Endodermal cell (in vitro differentiated cells): ENCODE results near the gene MAST2. TPM values are rescaled to one million over a fixed set of nuclear protein-coding genes. Genes with fewer than 3 reads are reported as not detected.
A peak's percentile ranks its signal among the peaks of the same experiment; 100 is the strongest.
"Not testable (repeated sequence)": the region's sequence is repeated elsewhere in the genome, so short reads cannot be mapped to it uniquely, and the experiment has no call there.

Experiments used
- DNase-seq: peaks from one replicate; pipeline ENCODE4 v3.0.0-alpha.2; 2017
- H3K27ac ChIP-seq: 2 replicates; pipeline ENCODE4 v1.5.1; 2013; ENCODE audit warnings: mild to moderate bottlenecking, low read depth, low read length, moderate library complexity
- H3K27me3 ChIP-seq: 2 replicates; pipeline ENCODE4 v1.6.1; 2013; ENCODE audit warnings: mild to moderate bottlenecking, low read length, moderate library complexity; ENCODE audit not compliant: insufficient read depth, control insufficient read depth, poor library complexity, severe bottlenecking
- H3K36me3 ChIP-seq: 2 replicates; pipeline ENCODE4 v1.7.0; 2013; ENCODE audit warnings: mild to moderate bottlenecking, low read length, moderate library complexity; ENCODE audit not compliant: control insufficient read depth, insufficient read depth
- H3K4me1 ChIP-seq: one replicate; pipeline ENCODE4 v1.7.0; 2013; ENCODE audit warnings: low read length; ENCODE audit not compliant: control insufficient read depth, insufficient read depth
- H3K4me3 ChIP-seq: 2 replicates; pipeline ENCODE4 v1.5.1; 2013; ENCODE audit warnings: mild to moderate bottlenecking, low read length, moderate library complexity
- H3K9ac ChIP-seq: 2 replicates; pipeline ENCODE4 v1.6.1; 2013; ENCODE audit warnings: mild to moderate bottlenecking, low read length, moderate library complexity; ENCODE audit not compliant: poor library complexity, severe bottlenecking; ENCODE audit errors: extremely low read depth
- H3K9me3 ChIP-seq: 2 replicates; pipeline ENCODE4 v1.6.1; 2013; ENCODE audit warnings: mild to moderate bottlenecking, low read length, moderate library complexity; ENCODE audit not compliant: control insufficient read depth
- H3K27ac Mint-ChIP-seq: 2 replicates; pipeline ENCODE4 v1.8.0; 2020; ENCODE audit warnings: mixed read lengths
- H3K27me3 Mint-ChIP-seq: 2 replicates; pipeline ENCODE4 v1.8.0; 2021; ENCODE audit warnings: mild to moderate bottlenecking, mixed read lengths; ENCODE audit not compliant: insufficient read depth
- H3K36me3 Mint-ChIP-seq: 2 replicates; pipeline ENCODE4 v1.8.0; 2020; ENCODE audit warnings: low read depth, mixed read lengths
- H3K4me1 Mint-ChIP-seq: 2 replicates; pipeline ENCODE4 v1.8.0; 2020; ENCODE audit warnings: mixed read lengths
- H3K4me3 Mint-ChIP-seq: 2 replicates; pipeline ENCODE4 v1.8.0; 2020; ENCODE audit warnings: mild to moderate bottlenecking, moderate library complexity, mixed read lengths
- H3K9me3 Mint-ChIP-seq: 2 replicates; pipeline ENCODE4 v1.8.0; 2020; ENCODE audit warnings: mild to moderate bottlenecking, mixed read lengths
- WGBS, 2 experiments: methylation state at CpG; one replicate each; pipeline versions ENCODE4 v1.1.5 to v1.1.7; 2013; ENCODE audit warnings: missing lambda C conversion rate in 2 of 2, mixed read lengths in 1 of 2; ENCODE audit not compliant: insufficient coverage in 1 of 2, insufficient read length in 1 of 2; 5-methylcytosine and 5-hydroxymethylcytosine counted together
- total RNA-seq, 2 donors: library from RNA; stranded (reverse); fragmentation: NEBNext Ultra II Directional in 1 of 2; extraction: Animal tissue kit (Norgen Biotek cat#: 25700) in 1 of 2; gene quantifications; 2 replicates in 1 of 2; 3 replicates in 1 of 2; pipeline ENCODE4 v1.2.1, GENCODE V29; 2021
- TF ChIP-seq, protein P1 (sequence below): fragments of 200-600 bp; sonication (generic); conservative IDR thresholded peaks from 2 replicates; pipeline ENCODE4 v1.5.0; 2021; ENCODE audit warnings: antibody characterized with exemption, mild to moderate bottlenecking

Gene MAST2
- total RNA-seq, 2 donors from 2014 or later, result 46.3 to 60.7 TPM

DNA sequence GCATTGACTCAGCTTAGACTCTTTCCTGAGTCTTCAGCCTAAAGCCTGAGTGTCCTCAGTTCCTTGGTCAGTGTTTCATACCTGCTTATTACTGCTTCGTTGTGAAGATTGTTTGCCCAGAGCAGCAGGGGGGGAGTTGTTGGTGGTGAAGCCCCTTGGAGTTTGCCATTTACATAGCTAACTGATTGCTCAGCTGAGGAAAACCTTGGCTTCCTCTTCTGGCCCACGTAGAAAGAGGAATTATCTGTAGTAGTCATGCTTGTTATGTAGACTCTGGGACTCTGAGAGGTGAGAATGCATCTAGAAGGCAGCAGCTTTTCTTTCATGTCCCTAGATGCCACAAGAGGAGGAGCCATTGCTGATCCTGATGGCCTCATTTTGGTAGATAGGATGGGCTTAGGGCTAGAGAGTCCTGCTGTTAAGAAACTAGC lies 125.9 kb downstream of the MAST2 start:
- no peaks in the 10 kb centered on the region for H3K36me3 ChIP-seq
- H3K4me3 ChIP-seq, result peak overlapping the region; percentile 43
- peak overlapping the region; percentile 6 for H3K4me3 Mint-ChIP-seq
- peaks cover 59% of the 10 kb centered on the region for H3K4me1 Mint-ChIP-seq
- no peaks in the 10 kb centered on the region for H3K27me3 ChIP-seq
- WGBS, 2 experiments, result 0% methylated on average over 1 to 2 of the region's 2 CpGs
- H3K9me3 Mint-ChIP-seq, result no peaks in the 10 kb centered on the region
- peak; percentile 88 for DNase-seq
- H3K27ac Mint-ChIP-seq, result peak overlapping the region; percentile 92
- TF ChIP-seq, protein P1, sequence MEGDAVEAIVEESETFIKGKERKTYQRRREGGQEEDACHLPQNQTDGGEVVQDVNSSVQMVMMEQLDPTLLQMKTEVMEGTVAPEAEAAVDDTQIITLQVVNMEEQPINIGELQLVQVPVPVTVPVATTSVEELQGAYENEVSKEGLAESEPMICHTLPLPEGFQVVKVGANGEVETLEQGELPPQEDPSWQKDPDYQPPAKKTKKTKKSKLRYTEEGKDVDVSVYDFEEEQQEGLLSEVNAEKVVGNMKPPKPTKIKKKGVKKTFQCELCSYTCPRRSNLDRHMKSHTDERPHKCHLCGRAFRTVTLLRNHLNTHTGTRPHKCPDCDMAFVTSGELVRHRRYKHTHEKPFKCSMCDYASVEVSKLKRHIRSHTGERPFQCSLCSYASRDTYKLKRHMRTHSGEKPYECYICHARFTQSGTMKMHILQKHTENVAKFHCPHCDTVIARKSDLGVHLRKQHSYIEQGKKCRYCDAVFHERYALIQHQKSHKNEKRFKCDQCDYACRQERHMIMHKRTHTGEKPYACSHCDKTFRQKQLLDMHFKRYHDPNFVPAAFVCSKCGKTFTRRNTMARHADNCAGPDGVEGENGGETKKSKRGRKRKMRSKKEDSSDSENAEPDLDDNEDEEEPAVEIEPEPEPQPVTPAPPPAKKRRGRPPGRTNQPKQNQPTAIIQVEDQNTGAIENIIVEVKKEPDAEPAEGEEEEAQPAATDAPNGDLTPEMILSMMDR, result no peak
- peaks cover 23% of the 10 kb centered on the region for H3K4me1 ChIP-seq
- H3K36me3 Mint-ChIP-seq, result peaks cover 6% of the 10 kb centered on the region
- no peak overlapping the region for H3K27ac ChIP-seq
- no peak overlapping the region for H3K9ac ChIP-seq
- no peaks in the 10 kb centered on the region for H3K27me3 Mint-ChIP-seq
- H3K9me3 ChIP-seq, result no peaks in the 10 kb centered on the region

DNA sequence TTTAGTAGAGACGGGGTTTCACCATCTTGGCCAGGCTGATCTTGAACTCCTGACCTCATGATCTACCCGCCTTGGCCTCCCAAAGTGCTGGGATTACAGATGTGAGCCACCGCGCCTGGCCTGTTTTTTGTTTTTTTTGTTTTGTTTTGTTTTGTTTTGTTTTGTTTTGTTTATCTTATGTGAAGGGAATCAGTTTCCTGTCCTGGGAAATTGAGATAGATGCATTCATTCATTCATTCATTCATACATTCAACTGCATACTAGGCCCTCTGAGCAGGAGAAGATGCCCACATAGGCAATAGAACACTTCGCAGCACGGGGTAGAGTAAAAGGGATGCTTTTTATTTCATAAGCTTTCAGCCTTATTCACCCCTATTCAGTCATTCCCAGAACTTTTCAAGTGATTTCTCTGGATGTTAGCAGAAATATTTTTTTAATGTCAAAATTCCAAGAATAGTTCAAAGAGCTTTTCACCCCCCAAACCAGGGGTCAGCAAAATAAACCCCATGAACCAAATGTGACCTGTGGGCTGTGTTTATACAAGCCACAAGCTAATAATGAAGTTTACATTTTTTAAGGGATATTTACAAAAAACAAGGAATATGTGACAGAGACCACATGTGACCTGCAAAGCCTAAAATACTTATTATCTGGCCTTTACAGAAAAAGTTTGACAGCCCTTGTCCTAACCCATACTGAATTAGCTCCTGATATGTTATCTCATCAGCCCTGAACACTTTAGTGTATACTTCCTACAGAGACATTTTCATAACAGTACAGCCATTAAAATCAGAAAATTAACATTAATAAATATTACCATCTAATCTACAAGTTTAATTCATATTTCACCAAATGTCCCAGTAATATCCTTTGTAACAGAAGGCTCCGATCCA lies 127.1 kb downstream of the MAST2 start:
- no peaks in the 10 kb centered on the region for H3K27me3 ChIP-seq
- no peaks in the 10 kb centered on the region for H3K9me3 Mint-ChIP-seq
- H3K4me1 ChIP-seq, result peaks cover 18% of the 10 kb centered on the region
- H3K27ac Mint-ChIP-seq, result peak overlapping the region; percentile 92
- H3K9ac ChIP-seq, result no peak overlapping the region
- no peak for DNase-seq
- peaks cover 9% of the 10 kb centered on the region for H3K36me3 Mint-ChIP-seq
- H3K27ac ChIP-seq, result no peak overlapping the region
- peaks cover 47% of the 10 kb centered on the region for H3K4me1 Mint-ChIP-seq
- H3K36me3 ChIP-seq, result no peaks in the 10 kb centered on the region
- 83 to 91% methylated on average over 2 to 7 of the region's 7 CpGs for WGBS, 2 experiments
- TF ChIP-seq, protein P1, result no peak
- no peaks in the 10 kb centered on the region for H3K9me3 ChIP-seq
- no peaks in the 10 kb centered on the region for H3K27me3 Mint-ChIP-seq
- H3K4me3 Mint-ChIP-seq, result no peak overlapping the region
- no peak overlapping the region for H3K4me3 ChIP-seq

DNA sequence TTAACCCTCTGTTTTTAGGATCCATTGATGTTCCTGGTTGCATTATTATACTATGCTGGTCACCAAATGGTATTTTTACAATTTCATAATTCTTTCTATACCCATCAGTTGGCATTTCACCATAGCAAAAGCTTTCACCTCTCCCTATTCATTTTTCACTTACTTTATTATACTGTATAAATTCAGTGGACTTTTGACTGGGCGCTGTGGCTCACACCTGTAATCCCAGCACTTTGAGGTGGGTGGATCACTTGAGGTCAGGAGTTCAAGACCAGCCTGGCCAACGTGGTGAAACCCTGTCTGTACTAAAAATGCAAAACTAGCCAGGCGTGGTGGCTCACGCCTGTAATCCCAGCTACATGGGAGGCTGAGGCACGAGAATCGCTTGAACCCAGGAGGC lies 128.8 kb downstream of the MAST2 start:
- H3K36me3 Mint-ChIP-seq, H3K36me3 ChIP-seq, H3K27ac ChIP-seq, DNase-seq, H3K27me3 Mint-ChIP-seq, H3K9me3 Mint-ChIP-seq, H3K27me3 ChIP-seq, H3K4me3 ChIP-seq, H3K9me3 ChIP-seq, H3K4me3 Mint-ChIP-seq, H3K27ac Mint-ChIP-seq, H3K9ac ChIP-seq: not testable (repeated sequence)
- H3K4me1 Mint-ChIP-seq, result peaks cover 40% of the 10 kb centered on the region
- 92 to 95% methylated on average over 6 of the region's 6 CpGs for WGBS, 2 experiments
- H3K4me1 ChIP-seq, result peaks cover 11% of the 10 kb centered on the region
